Retinal pigment epithelial cell (primary cell): ENCODE measurements around the gene H6PD.
A peak's percentile ranks its signal among the peaks of the same experiment; 100 is the strongest.

Experiments
- DNase-seq: peaks from one replicate; pipeline ENCODE4 v3.0.0-alpha.2; 2010; ENCODE audit warnings: low read depth
- H3K4me3 ChIP-seq: 2 replicates; pipeline ENCODE4 v1.5.1; 2011; ENCODE audit warnings: mild to moderate bottlenecking, low read length, control low read depth, moderate library complexity
- TF ChIP-seq, protein P1 (sequence below): conservative IDR thresholded peaks from 2 replicates; pipeline ENCODE4 v1.5.1; 2011; ENCODE audit warnings: low read depth, low read length, control low read depth, inconsistent platforms

The H6PD gene

DNA sequence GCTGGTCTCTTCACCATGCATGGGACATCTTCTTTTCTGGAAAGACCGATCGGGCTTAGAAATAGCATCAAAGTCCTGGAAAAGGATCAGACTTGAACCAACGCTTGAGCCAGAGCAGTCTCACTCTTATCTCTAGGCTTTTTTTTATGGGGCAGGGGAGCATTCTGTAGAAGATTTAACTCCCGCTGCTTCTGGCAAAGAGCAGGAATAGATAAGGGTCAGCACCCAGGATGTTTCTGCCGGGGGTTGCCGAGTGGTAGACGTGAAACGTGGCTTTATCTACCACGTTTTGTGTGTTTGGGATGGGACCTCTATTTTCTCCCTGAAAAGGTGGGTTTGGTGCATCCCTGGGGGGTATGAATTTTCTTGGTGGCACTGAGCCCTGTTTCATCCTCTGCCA lies 76.9 kb downstream of the H6PD start:
- TF ChIP-seq, protein P1, sequence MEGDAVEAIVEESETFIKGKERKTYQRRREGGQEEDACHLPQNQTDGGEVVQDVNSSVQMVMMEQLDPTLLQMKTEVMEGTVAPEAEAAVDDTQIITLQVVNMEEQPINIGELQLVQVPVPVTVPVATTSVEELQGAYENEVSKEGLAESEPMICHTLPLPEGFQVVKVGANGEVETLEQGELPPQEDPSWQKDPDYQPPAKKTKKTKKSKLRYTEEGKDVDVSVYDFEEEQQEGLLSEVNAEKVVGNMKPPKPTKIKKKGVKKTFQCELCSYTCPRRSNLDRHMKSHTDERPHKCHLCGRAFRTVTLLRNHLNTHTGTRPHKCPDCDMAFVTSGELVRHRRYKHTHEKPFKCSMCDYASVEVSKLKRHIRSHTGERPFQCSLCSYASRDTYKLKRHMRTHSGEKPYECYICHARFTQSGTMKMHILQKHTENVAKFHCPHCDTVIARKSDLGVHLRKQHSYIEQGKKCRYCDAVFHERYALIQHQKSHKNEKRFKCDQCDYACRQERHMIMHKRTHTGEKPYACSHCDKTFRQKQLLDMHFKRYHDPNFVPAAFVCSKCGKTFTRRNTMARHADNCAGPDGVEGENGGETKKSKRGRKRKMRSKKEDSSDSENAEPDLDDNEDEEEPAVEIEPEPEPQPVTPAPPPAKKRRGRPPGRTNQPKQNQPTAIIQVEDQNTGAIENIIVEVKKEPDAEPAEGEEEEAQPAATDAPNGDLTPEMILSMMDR: no peak
- H3K4me3 ChIP-seq: no peak overlapping the region

DNA sequence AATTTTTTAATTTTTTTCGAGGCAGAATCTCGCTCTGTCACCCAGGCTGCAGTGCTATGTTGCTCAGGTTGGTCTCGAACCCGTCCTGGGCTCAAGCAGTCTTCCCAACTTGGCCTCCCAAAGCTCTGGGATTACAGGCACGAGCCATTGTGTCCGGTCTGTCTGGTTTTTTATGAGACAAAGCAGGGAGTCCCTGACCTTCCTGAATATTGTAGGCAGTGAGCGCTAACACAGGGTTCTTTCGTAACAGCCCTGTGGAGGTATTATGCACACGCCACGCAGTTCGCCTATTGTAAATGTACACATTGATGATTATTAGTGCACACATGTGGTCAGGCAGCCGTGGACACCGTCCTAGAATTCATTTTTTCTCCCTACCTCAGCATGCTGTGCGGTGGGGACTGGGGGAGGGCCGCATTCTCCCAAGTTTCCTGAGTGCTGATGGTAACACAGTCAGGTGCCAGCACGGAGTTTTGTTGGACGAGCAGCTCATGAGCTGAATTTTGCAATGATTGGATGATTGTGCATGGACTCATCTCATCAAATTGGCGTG lies 77.7 kb downstream of the H6PD start:
- no peak for DNase-seq
- no peak overlapping the region for H3K4me3 ChIP-seq
- TF ChIP-seq, protein P1: no peak

More for the DNA sequence above, 76.9 kb downstream of the H6PD start:
- no peak for DNase-seq

DNA sequence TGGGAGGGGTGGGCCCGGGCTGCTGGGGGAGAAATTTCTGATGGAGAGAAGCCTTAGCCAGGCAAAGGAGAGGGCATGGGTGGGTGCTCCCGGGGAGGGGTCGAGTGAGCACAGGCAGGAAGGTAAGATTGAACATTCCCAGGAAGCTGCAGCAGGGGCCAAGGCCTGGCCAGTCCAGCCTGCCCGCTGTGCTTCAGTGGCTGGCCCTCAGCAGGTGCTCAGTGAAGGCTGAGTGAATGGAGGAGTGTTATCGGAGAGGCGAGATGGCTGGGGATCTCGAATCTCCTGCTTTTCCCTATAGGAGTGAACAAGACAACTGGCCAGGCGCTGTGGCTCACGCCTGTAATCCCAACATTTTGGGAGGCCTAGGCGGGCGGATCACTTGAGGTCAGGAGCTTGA lies 79.0 kb downstream of the H6PD start:
- DNase-seq: no peak
- H3K4me3 ChIP-seq: no peak overlapping the region
- TF ChIP-seq, protein P1: no peak

DNA sequence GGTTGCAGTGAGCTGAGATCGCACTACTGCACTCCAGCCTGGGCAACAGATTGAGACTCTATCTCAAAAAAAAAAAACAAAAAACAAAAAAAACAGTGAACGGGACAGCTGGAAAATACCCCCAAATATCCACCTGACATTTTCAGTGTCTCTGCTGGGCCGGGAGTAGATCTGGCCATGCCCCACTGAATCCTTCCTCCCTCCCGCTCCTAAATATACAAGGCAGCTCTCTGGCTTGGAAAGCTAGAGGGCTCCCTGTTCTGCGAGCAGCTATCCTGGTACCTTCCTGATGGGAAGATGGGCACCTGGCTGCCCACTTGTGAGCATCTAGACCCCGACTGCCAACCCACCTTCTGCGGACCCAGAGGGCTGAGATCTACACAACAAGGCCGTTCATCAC lies 79.5 kb downstream of the H6PD start:
- TF ChIP-seq, protein P1: no peak
- no peak overlapping the region for H3K4me3 ChIP-seq
- DNase-seq: no peak

DNA sequence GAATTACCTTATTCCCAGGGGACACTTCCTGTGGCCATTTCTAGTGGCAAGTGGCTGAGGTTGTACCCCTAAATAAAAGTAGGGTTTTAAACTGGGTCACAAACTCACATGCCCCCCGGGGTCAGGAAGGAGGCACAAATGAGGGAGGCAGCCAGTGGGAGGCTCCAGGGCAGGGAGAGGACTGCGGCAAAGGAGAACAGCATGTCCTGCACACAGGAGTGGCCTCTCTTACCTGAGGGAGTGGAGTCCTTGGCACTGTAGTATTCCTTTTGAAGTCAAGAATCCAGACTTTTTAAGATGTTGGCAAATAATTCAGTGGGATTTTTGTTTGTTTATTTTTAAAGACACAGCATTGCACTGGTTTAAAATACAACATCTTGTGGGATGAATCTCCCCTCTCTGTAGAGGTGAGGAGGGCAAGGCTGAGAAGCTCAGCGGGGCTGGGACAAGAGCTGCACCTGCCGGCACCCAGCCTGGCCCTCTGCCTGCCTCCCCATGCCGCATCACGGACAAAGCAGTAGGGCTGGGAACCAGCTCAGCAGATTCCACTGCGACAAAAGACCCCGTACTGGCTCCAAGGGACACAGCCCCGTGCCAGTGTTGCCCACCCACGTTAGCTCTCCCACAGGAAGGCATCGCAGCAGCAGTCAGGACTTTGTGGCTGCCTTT lies 80.3 kb downstream of the H6PD start:
- no peak for DNase-seq
- no peak overlapping the region for H3K4me3 ChIP-seq
- TF ChIP-seq, protein P1: no peak

DNA sequence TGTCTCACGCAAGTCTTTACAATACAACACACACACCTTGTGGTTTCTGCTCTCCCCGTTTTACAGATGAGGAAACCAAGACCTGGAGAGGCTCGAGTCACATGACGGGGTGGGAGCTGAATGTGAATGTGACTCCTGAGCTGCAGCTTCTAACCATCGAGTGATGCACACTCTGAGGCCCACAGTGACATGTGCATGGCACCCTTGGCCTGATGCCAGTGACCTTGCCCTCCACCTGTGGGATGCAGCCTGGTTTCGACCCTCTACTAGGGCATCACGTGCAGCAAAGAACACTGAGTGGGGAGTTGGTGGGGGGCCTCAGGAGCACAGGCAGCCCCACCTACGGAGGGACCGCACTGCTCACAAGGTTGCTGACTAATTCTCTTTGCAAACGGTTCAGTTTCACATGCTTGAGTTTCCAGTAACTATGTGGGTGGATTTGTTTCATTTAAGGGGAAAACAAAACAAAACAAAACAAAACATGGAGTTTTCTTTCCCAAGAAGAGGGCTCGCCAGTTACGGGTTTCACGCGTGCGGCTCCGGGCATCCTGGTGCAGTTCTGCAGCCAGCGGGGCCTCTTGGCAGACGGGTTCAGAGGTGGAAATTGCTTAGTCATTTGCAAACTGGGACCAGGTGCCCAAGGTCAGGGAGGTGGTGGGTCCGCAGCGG lies 81.0 kb downstream of the H6PD start:
- peak; percentile 72 for DNase-seq
- TF ChIP-seq, protein P1: no peak
- H3K4me3 ChIP-seq: no peak overlapping the region

DNA sequence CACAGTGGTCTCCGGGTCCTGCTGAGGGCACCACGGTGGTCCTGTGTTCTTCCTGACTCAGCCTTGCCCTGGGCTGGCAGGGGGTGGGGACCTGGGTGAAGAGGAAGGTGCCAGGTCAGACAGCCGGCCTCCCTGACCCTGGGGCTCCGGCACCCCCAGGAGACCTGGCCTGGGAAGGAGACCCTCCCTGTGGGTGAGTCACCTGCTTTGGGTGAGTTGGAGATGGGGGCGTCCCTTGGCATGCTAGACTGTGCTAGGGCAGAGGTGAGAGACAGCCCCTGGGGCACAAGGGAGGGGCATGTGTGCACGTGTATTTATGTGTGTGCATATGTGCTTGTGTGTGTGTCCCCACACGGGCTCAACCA lies 81.5 kb downstream of the H6PD start:
- no peak for DNase-seq
- TF ChIP-seq, protein P1: no peak
- H3K4me3 ChIP-seq: no peak overlapping the region
